Heart left ventricle (tissue), 13 donors: ENCODE measurements around the gene FAM241B.

ENCODE experiments used
- CTCF ChIP-seq, 12 donors: fragments of 200-600 bp; sonication (generic) in 4 of 12; IDR thresholded peaks; one replicate each; pipeline versions ENCODE4 v1.5.0 to v1.8.0; 2018 to 2022; ENCODE audit warnings: antibody characterized with exemption in 12 of 12, mild to moderate bottlenecking in 5 of 12
- POLR2A ChIP-seq, 2 donors: fragments of 450-650 bp; IDR thresholded peaks; one replicate each; pipeline ENCODE4 v1.6.1; 2017; ENCODE audit warnings: antibody characterized with exemption in 2 of 2, mild to moderate bottlenecking in 2 of 2, moderate library complexity in 2 of 2
- donor health status: ischemic (EF 13 %, LVEDD 7.1; RV severe dilation, severe dysfunction).
- donor health status: DM: no; HTN: yes; CAD: no.
- donor health status: DM: no; HTN: no; CAD: no.
- donor health status: ischemic (EF 25% LVEDD 6.9; RV normal size, moderate dysfunction).
- donor health status: ischemic (EF 25% LVEDD 5.7; RV mildly dilated, moderate dysfunction).
- donor health status: ischemic (EF 35%, LVEDD 5.7; RV mildly dilated, moderate dysfunction).
- donor health status: nonischemic (EF 11% LVEDD 7.7; RV severe dilation, severe dysfunction).
- donor health status: DM: yes; HTN: yes; CAD: no.
- donor health status: PGD.
- donor health status: ischemic (EF 29% LVEDD 5.4; RV normal size, mild dysfunction).
- donor health status: nonischemic (EF 23%, LVEDD 6.1; RV moderate dilation, normal function).

GRCh38 chr10:69652111-69652856, 22.2 kb downstream of the FAM241B start:
- TF ChIP-seq CTCF (IDR thresholded peaks at IDR 0.05): no peak
- TF ChIP-seq POLR2A (IDR thresholded peaks at IDR 0.05): no peak
